B cell (primary cell): ENCODE measurements around the gene FOXN3. TPM values are rescaled to one million over a fixed set of nuclear protein-coding genes. Genes with fewer than 3 reads are reported as not detected.

Source experiments
- ATAC-seq: fragments of 200-7000 bp; cut with Tn5 transposase; one replicate; pipeline ENCODE4 v1.10.0; 2021; ENCODE audit warnings: low read depth, mild to moderate bottlenecking, moderate number of reproducible peaks, moderate library complexity
- CTCF ChIA-PET: fragments of 350-600 bp; sonication (Branson Sonifier 250); formaldehyde crosslinking; loops from one replicate; lab custom pipeline; 2021; ENCODE audit warnings: antibody characterized with exemption, inconsistent platforms; lab: Charles Lee
- POLR2A ChIA-PET: fragments of 350-600 bp; sonication (Branson Sonifier 250); formaldehyde crosslinking; loops from one replicate; lab custom pipeline; 2021; ENCODE audit warnings: antibody characterized with exemption; lab: Charles Lee
- DNase-seq: peaks from one replicate; pipeline ENCODE4 v3.0.0; 2013
- H2AFZ ChIP-seq: 2 replicates; pipeline ENCODE4 v1.6.1; 2012; ENCODE audit warnings: mild to moderate bottlenecking, low read depth, low read length; ENCODE audit not compliant: insufficient read depth, poor library complexity, severe bottlenecking
- H3K27ac ChIP-seq, 2 donors: 1 replicate in 1 of 2; 2 replicates in 1 of 2; pipeline ENCODE4 v1.5.1; 2012 to 2013; ENCODE audit warnings: low read length in 2 of 2, mild to moderate bottlenecking in 2 of 2, moderate library complexity in 1 of 2
- H3K27me3 ChIP-seq, 4 experiments: fragments of 200-600 bp in 1 of 4; sonication (generic) in 1 of 4; replicated peaks in 1 of 4; 1 replicate in 2 of 4; 2 replicates in 2 of 4; pipeline versions ENCODE4 v1.6.1 to v1.7.0; 2013 to 2016; ENCODE audit warnings: low read length in 3 of 4, mild to moderate bottlenecking in 2 of 4, mixed read lengths in 1 of 4, moderate library complexity in 1 of 4; ENCODE audit not compliant: insufficient read depth in 4 of 4, control insufficient read depth in 3 of 4; ENCODE audit errors: control extremely low read depth in 1 of 4
- H3K36me3 ChIP-seq, 2 experiments: replicated peaks in 1 of 2; 1 replicate in 1 of 2; 2 replicates in 1 of 2; pipeline versions ENCODE4 v1.6.1 to v1.7.1; 2013; ENCODE audit warnings: low read length in 1 of 2; ENCODE audit not compliant: insufficient read depth in 2 of 2, control insufficient read depth in 1 of 2; ENCODE audit errors: control extremely low read depth in 1 of 2, extremely low read depth in 1 of 2
- H3K4me1 ChIP-seq, 2 donors: fragments of 200-600 bp in 1 of 2; sonication (generic) in 1 of 2; 1 replicate in 1 of 2; 2 replicates in 1 of 2; pipeline versions ENCODE4 v1.5.1 to v1.6.1; 2013 to 2017; ENCODE audit warnings: low read length in 2 of 2; ENCODE audit not compliant: control insufficient read depth in 2 of 2, insufficient read depth in 2 of 2
- H3K4me2 ChIP-seq: replicated peaks from 2 replicates; pipeline ENCODE3; 2012; ENCODE audit warnings: mild to moderate bottlenecking, low read depth, low read length; ENCODE audit not compliant: poor library complexity, severe bottlenecking
- H3K4me3 ChIP-seq, 5 experiments: fragments of 200-600 bp in 1 of 5; sonication (generic) in 1 of 5; 1 replicate in 3 of 5; 2 replicates in 2 of 5; pipeline versions ENCODE4 v1.5.1 to v1.7.0; 2011 to 2016; ENCODE audit warnings: low read length in 4 of 5, mild to moderate bottlenecking in 4 of 5, low read depth in 2 of 5, control low read depth in 1 of 5, moderate library complexity in 1 of 5; ENCODE audit not compliant: insufficient read depth in 1 of 5; ENCODE audit errors: control extremely low read depth in 1 of 5, extremely low read depth in 1 of 5
- H3K79me2 ChIP-seq: fragments of 200-600 bp; sonication (generic); one replicate; pipeline ENCODE4 v1.6.0; 2016; ENCODE audit warnings: low read length; ENCODE audit not compliant: control insufficient read depth, insufficient read depth
- H3K9ac ChIP-seq: fragments of 200-600 bp; sonication (generic); 2 replicates; pipeline ENCODE4 v1.6.1; 2017; ENCODE audit warnings: mild to moderate bottlenecking, low read length, moderate library complexity
- H3K9me3 ChIP-seq, 3 donors: one replicate each; pipeline versions ENCODE4 v1.6.1 to v1.7.1; 2013; ENCODE audit warnings: low read length in 2 of 3; ENCODE audit not compliant: control insufficient read depth in 2 of 3, insufficient read depth in 1 of 3; ENCODE audit errors: control extremely low read depth in 1 of 3
- H4K20me1 ChIP-seq: 2 replicates; pipeline ENCODE4 v1.6.0; 2012; ENCODE audit warnings: mild to moderate bottlenecking, low read length; ENCODE audit not compliant: insufficient read depth, control insufficient read depth, poor library complexity, severe bottlenecking
- H3K27ac Mint-ChIP-seq: one replicate; pipeline ENCODE4 v1.8.0; 2021; ENCODE audit warnings: mixed read lengths
- H3K27me3 Mint-ChIP-seq: one replicate; pipeline ENCODE4 v1.8.0; 2021; ENCODE audit warnings: mixed read lengths
- H3K4me1 Mint-ChIP-seq: one replicate; pipeline ENCODE4 v1.8.0; 2021; ENCODE audit warnings: mixed read lengths
- H3K4me3 Mint-ChIP-seq: one replicate; pipeline ENCODE4 v1.8.0; 2021; ENCODE audit warnings: mixed read lengths
- H3K9me3 Mint-ChIP-seq: one replicate; pipeline ENCODE4 v1.8.0; 2022; ENCODE audit warnings: mixed read lengths; ENCODE audit not compliant: insufficient read depth
- EZH2 ChIP-seq: IDR thresholded peaks from 2 replicates; pipeline ENCODE4 v1.6.1; 2012; ENCODE audit warnings: borderline replicate concordance, low read depth, mild to moderate bottlenecking, moderate library complexity, low read length; ENCODE audit not compliant: insufficient read depth, poor library complexity, severe bottlenecking
- WGBS: methylation state at CpG from one replicate; pipeline ENCODE4 v1.1.5; 2013; ENCODE audit warnings: missing lambda C conversion rate; ENCODE audit not compliant: insufficient coverage; 5-methylcytosine and 5-hydroxymethylcytosine counted together
- intact Hi-C: fragments of 100-400 bp; cut with micrococcal nuclease; formaldehyde crosslinking; loops from one replicate; pipeline ENCODE4 v1.10.0; 2022
- polyA plus RNA-seq: library from polyadenylated mRNA; depleted of rRNA; stranded (reverse); fragments of >200 nt; gene quantifications from 2 replicates; pipeline ENCODE4 v1.2.3, GENCODE V29; 2012
- total RNA-seq, 2 donors: library from RNA; stranded (reverse); fragments of 120-200 nt in 1 of 2; gene quantifications; 1 replicate in 1 of 2; 2 replicates in 1 of 2; pipeline versions ENCODE4 v1.2.3 to v1.2.4, GENCODE V29; 2013 to 2022
- TF ChIP-seq, protein P1 (sequence below): fragments of 200-600 bp; IDR thresholded peaks from one replicate; pipeline ENCODE4 v1.8.0; 2022; ENCODE audit warnings: antibody characterized with exemption, mild to moderate bottlenecking

Gene FOXN3
- total and polyA plus RNA-seq, 2 donors (not counting 1 experiment from before 2014, with no cell fraction given), result 80.6 to 98.2 TPM

DNA sequence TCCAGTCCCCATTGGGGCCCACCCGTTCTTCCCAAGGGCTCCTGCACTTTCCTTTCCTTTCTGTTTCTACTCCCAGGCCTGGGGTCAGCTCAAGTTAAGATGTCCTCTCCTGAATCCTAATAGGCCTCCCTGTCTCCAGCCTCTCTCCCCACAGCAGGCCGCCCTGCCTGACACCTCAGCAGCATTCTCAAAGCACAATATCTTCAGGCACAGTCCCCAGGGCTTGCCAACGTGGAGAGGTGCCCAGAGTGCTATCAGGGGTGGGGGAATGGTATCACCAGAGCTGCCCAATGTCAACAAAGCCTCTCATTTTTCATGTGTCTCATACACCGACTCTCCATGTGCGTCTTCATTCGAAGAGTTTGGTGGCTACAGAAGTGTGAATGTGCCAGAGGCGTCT lies 123.0 kb downstream of the FOXN3 start:
- TF ChIP-seq, protein P1, sequence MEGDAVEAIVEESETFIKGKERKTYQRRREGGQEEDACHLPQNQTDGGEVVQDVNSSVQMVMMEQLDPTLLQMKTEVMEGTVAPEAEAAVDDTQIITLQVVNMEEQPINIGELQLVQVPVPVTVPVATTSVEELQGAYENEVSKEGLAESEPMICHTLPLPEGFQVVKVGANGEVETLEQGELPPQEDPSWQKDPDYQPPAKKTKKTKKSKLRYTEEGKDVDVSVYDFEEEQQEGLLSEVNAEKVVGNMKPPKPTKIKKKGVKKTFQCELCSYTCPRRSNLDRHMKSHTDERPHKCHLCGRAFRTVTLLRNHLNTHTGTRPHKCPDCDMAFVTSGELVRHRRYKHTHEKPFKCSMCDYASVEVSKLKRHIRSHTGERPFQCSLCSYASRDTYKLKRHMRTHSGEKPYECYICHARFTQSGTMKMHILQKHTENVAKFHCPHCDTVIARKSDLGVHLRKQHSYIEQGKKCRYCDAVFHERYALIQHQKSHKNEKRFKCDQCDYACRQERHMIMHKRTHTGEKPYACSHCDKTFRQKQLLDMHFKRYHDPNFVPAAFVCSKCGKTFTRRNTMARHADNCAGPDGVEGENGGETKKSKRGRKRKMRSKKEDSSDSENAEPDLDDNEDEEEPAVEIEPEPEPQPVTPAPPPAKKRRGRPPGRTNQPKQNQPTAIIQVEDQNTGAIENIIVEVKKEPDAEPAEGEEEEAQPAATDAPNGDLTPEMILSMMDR, result no peak
- TF ChIP-seq EZH2, result no peak
- Histone ChIP-seq H3K27me3 (no peaks in the 10 kb centered on the region), H3K4me3 (no peak overlapping the region), H3K4me2 (no peak overlapping the region), H3K9me3 (no peaks in the 10 kb centered on the region), H3K4me1 (peaks cover 0 to 17% of the 10 kb centered on the region in 2 donors), H3K36me3 (peaks cover 0 to 20% of the 10 kb centered on the region in 2 experiments), H3K27ac (no peak overlapping the region), H3K9ac (no peak overlapping the region), H3K79me2 (peaks cover 98% of the 10 kb centered on the region), H2AFZ (no peak overlapping the region), H4K20me1 (peaks cover 24% of the 10 kb centered on the region)
- Mint-ChIP-seq H3K4me3 (no peak overlapping the region), H3K4me1 (peaks cover 44% of the 10 kb centered on the region), H3K9me3 (no peaks in the 10 kb centered on the region), H3K27me3 (no peaks in the 10 kb centered on the region), H3K27ac (no peak overlapping the region)
- 100% methylated on average over 4 of the region's 7 CpGs for WGBS
- ChIA-PET CTCF (no interaction called here), POLR2A (no interaction called here)
- intact Hi-C loops, result no loop called here
- DNase-seq (no peak), ATAC-seq (no peak)

DNA sequence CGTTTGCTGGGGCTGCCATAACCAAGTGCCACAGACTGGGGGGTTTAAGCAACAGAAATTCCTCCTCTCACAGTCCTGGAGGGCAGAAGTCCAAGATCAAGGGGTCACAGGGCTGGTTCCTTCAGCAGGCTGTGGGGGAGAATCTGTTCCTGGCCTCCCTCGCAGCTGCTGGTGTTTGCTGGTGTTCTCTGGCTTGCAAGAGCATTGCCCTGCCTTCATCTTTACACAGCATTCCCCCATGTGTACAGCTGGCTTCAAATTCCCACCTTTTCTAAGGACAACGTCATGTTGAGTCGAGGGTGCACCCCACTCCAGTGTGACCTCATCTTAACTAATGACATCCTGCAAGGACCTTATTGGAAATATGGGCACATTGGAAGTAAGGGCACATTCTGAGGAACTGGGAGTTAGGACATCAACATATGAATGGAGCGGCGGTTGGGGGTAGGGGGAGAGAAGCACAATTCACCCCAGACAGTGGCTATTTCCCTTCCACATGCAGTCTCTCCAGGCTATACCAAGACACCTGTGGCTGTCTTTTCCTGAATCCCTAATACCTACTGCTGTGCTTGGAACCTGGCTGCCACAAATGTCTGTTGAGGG lies 123.6 kb downstream of the FOXN3 start:
- no peak overlapping the region for H3K4me3 Mint-ChIP-seq
- DNase-seq (no peak), ATAC-seq (no peak)
- CTCF ChIA-PET, result interaction anchor here (0.9 kb wide), 1 partner anchor 13 kb away, joined by 3 read pairs; no protein-coding TSS in a partner anchor
- Histone ChIP-seq H3K4me3 (no peak overlapping the region), H3K4me1 (peaks cover 0 to 17% of the 10 kb centered on the region in 2 donors), H3K9ac (no peak overlapping the region), H3K27me3 (no peaks in the 10 kb centered on the region), H3K4me2 (no peak overlapping the region), H3K36me3 (peaks cover 0 to 20% of the 10 kb centered on the region in 2 experiments), H3K27ac (no peak overlapping the region), H3K79me2 (peaks cover 98% of the 10 kb centered on the region), H2AFZ (no peak overlapping the region), H4K20me1 (peaks cover 24% of the 10 kb centered on the region), H3K9me3 (no peaks in the 10 kb centered on the region)
- H3K27me3 Mint-ChIP-seq, result no peaks in the 10 kb centered on the region
- POLR2A ChIA-PET, result no interaction called here
- 83% methylated on average over 1 of the region's 6 CpGs for WGBS
- TF ChIP-seq, protein P1, result no peak
- TF ChIP-seq EZH2, result no peak
- intact Hi-C loops, result no loop called here
- H3K27ac Mint-ChIP-seq, result no peak overlapping the region
- H3K9me3 Mint-ChIP-seq, result no peaks in the 10 kb centered on the region
- H3K4me1 Mint-ChIP-seq, result peaks cover 44% of the 10 kb centered on the region
